Esophagus muscularis mucosa (tissue), 4 donors: Measurements from ENCODE around the gene MYEF2.

Source experiments
- EP300 ChIP-seq: sonication (generic); formaldehyde crosslinking; IDR thresholded peaks from one replicate; pipeline ENCODE4 v1.6.1; 2017; ENCODE audit warnings: antibody characterized with exemption
- POLR2A ChIP-seq: fragments of 450-650 bp; IDR thresholded peaks from one replicate; pipeline ENCODE4 v1.6.1; 2017; ENCODE audit warnings: antibody characterized with exemption, moderate library complexity, mild to moderate bottlenecking, low read depth
- TF ChIP-seq, protein P1 (sequence below), 3 experiments: fragments of 200-600 bp in 2 of 3; fragments of 450-650 bp in 1 of 3; sonication (generic) in 2 of 3; IDR thresholded peaks; one replicate each; pipeline ENCODE4 v1.5.1; 2017 to 2019; ENCODE audit warnings: antibody characterized with exemption in 3 of 3, mild to moderate bottlenecking in 2 of 3, moderate library complexity in 1 of 3

DNA sequence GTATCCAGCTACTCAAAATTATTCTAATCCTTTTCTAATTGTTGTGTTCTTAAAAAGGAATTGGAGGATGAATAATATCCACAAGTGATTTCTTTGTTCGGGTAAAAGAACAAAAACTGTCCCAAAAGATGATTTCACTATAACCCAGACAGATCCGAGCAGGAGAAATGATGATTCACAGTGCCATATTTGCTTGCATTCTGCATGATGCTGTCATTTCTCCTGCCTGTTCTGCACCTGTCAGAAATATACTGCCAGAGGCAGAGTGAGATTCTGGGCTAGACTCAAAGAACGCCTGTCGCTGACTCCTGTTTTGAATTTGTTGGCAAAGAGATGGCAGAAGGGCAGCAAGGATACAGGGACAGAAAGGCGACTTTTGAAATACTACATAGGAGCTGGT is 92.0 kb downstream of the MYEF2 start:
- TF ChIP-seq, protein P1, sequence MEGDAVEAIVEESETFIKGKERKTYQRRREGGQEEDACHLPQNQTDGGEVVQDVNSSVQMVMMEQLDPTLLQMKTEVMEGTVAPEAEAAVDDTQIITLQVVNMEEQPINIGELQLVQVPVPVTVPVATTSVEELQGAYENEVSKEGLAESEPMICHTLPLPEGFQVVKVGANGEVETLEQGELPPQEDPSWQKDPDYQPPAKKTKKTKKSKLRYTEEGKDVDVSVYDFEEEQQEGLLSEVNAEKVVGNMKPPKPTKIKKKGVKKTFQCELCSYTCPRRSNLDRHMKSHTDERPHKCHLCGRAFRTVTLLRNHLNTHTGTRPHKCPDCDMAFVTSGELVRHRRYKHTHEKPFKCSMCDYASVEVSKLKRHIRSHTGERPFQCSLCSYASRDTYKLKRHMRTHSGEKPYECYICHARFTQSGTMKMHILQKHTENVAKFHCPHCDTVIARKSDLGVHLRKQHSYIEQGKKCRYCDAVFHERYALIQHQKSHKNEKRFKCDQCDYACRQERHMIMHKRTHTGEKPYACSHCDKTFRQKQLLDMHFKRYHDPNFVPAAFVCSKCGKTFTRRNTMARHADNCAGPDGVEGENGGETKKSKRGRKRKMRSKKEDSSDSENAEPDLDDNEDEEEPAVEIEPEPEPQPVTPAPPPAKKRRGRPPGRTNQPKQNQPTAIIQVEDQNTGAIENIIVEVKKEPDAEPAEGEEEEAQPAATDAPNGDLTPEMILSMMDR (IDR thresholded peaks at IDR 0.05) = no peak
- no peak for TF ChIP-seq POLR2A
- no peak for TF ChIP-seq EP300
